NCI-H345 treated with DMSO at 0.1 percent for 48 hours (cell line): ENCODE results near the gene MARCHF10.
"Not testable (repeated sequence)": the region's sequence is repeated elsewhere in the genome, so short reads cannot be mapped to it uniquely, and the experiment has no call there.

Experiments
- DNase-seq: peaks from one replicate; lab custom pipeline; 2025; ENCODE audit not compliant: unreplicated experiment; lab: John Stamatoyannopoulos, UW

Gene MARCHF10

GRCh38 chr17:62807812-62808575 lies at the start of gene MARCHF10:
MARCHF10 (minus strand) TSS chr17:62808314; CDS start chr17:62801735, 6,579 bp downstream.
- DNase-seq: no peak

GRCh38 chr17:62857526-62857925 lies 49.4 kb upstream of the MARCHF10 start:
- no peak for DNase-seq

GRCh38 chr17:62856594-62856993 lies 48.5 kb upstream of the MARCHF10 start:
- DNase-seq: no peak

GRCh38 chr17:62855156-62855555 lies 47.0 kb upstream of the MARCHF10 start:
- no peak for DNase-seq

GRCh38 chr17:62854098-62854680 lies 46.1 kb upstream of the MARCHF10 start:
- no peak for DNase-seq

- no peak for DNase-seq
These were observed 44.1 kb upstream of the MARCHF10 start for GRCh38 chr17:62852195-62852594.

- DNase-seq: not testable (repeated sequence)
These were observed 41.7 kb upstream of the MARCHF10 start for GRCh38 chr17:62849591-62850415.

GRCh38 chr17:62848334-62848733 lies 40.2 kb upstream of the MARCHF10 start:
- DNase-seq: no peak

GRCh38 chr17:62847426-62847825 lies 39.3 kb upstream of the MARCHF10 start:
- DNase-seq: no peak

GRCh38 chr17:62840871-62841270 lies 32.8 kb upstream of the MARCHF10 start:
- no peak for DNase-seq

- not testable (repeated sequence) for DNase-seq
These were observed 25.7 kb upstream of the MARCHF10 start for GRCh38 chr17:62833816-62834215.

- DNase-seq: no peak
These were observed 24.3 kb upstream of the MARCHF10 start for GRCh38 chr17:62832405-62832804.

- not testable (repeated sequence) for DNase-seq
These were observed 23.0 kb upstream of the MARCHF10 start for GRCh38 chr17:62831066-62831465.

- no peak for DNase-seq
These were observed 19.8 kb upstream of the MARCHF10 start for GRCh38 chr17:62827746-62828485.

- no peak for DNase-seq
These were observed 18.8 kb upstream of the MARCHF10 start for GRCh38 chr17:62826956-62827355.

- DNase-seq: no peak
These were observed 17.1 kb upstream of the MARCHF10 start for GRCh38 chr17:62825182-62825581.

- no peak for DNase-seq
These were observed 16.4 kb upstream of the MARCHF10 start for GRCh38 chr17:62824290-62825131.

- no peak for DNase-seq
These were observed 15.2 kb upstream of the MARCHF10 start for GRCh38 chr17:62823111-62823893.
